ENCODE results near the gene KLHDC7B. TPM values are rescaled to one million over a fixed set of nuclear protein-coding genes. Genes with fewer than 3 reads are reported as not detected.

Gene KLHDC7B
- total RNA-seq, 1 donor from 2014 or later: 0.07 TPM

DNA sequence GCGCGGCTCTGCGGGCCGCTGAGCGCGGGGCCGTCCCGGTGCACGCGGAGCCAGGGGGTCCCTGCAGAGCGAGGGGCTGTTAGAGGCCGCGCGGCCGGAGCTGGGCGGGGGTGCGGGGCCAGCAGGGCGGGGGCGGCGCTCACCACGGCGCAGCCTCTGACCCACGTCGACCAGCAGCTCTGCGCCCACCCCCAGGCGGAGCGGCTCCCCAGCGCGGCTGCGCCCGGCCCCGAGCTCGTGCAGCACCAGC, 19.9 kb upstream of the KLHDC7B start:
- Mint-ChIP-seq H3K27ac (no peak overlapping the region), H3K4me3 (peak overlapping the region; percentile 80), H3K27me3 (ENCODE audit: low read depth) (peaks cover 23% of the 10 kb centered on the region), H3K36me3 (no peaks in the 10 kb centered on the region), H3K4me1 (peaks cover 14% of the 10 kb centered on the region), H3K9me3 (no peaks in the 10 kb centered on the region)
- TF ChIP-seq, protein P1, sequence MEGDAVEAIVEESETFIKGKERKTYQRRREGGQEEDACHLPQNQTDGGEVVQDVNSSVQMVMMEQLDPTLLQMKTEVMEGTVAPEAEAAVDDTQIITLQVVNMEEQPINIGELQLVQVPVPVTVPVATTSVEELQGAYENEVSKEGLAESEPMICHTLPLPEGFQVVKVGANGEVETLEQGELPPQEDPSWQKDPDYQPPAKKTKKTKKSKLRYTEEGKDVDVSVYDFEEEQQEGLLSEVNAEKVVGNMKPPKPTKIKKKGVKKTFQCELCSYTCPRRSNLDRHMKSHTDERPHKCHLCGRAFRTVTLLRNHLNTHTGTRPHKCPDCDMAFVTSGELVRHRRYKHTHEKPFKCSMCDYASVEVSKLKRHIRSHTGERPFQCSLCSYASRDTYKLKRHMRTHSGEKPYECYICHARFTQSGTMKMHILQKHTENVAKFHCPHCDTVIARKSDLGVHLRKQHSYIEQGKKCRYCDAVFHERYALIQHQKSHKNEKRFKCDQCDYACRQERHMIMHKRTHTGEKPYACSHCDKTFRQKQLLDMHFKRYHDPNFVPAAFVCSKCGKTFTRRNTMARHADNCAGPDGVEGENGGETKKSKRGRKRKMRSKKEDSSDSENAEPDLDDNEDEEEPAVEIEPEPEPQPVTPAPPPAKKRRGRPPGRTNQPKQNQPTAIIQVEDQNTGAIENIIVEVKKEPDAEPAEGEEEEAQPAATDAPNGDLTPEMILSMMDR (IDR thresholded peaks at IDR 0.05; ENCODE audit: unreplicated experiment): no peak
- no peak for DNase-seq (ENCODE audit: low spot score in 2 of 2, unreplicated experiment in 2 of 2)

DNA sequence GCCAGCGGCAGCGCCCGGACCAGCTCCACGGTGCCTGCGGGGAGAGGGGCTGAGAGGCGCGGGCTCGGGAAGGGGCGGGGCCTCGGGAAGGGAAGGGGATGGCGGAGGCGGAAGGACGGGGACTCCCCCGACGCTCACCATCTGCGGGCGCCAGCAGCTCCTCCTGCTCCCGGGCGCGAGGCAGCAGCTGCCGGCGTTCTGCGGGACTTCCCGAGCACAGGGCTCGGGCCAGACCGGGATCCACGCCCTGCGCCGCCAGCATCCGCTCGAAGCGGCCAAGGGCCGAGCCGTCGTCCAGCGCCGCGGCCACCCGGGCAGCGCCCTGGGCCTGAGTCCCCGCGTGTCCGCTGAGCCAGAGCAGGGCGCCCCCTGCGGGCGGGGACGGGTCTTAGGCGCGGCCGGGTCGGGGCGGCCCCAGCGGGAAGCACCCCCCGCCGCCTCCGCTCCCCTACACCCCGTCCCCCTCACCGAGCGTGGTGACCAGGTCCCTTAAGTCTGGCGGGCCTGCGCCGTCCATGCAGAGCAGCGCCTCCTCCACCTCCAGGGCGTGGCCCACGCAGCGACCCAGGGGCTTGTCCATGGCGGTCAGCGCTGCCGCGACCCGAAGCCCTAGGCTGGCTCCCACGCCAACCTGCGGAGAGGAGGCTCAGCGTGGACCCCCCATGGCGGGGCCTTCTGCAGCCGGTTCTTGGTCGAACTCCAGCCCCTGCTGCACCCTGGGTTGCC, 19.4 kb upstream of the KLHDC7B start:
- no peak overlapping the region for H3K27ac Mint-ChIP-seq
- TF ChIP-seq, protein P1 (IDR thresholded peaks at IDR 0.05; ENCODE audit: unreplicated experiment): peak; percentile 52
- peak overlapping the region; percentile 62 for H3K4me3 Mint-ChIP-seq
- H3K27me3 Mint-ChIP-seq (ENCODE audit: low read depth): peaks cover 28% of the 10 kb centered on the region
- H3K4me1 Mint-ChIP-seq: peaks cover 16% of the 10 kb centered on the region
- no peaks in the 10 kb centered on the region for H3K9me3 Mint-ChIP-seq
- H3K36me3 Mint-ChIP-seq: no peaks in the 10 kb centered on the region
- DNase-seq (ENCODE audit: low spot score in 2 of 2, unreplicated experiment in 2 of 2): peak; percentile 70 to 87

- TF ChIP-seq, protein P1 (IDR thresholded peaks at IDR 0.05; ENCODE audit: unreplicated experiment): no peak
- Mint-ChIP-seq H3K4me1 (peaks cover 16% of the 10 kb centered on the region), H3K4me3 (peak overlapping the region; percentile 62), H3K27ac (peak overlapping the region; percentile 67), H3K27me3 (ENCODE audit: low read depth) (peaks cover 30% of the 10 kb centered on the region), H3K9me3 (no peaks in the 10 kb centered on the region), H3K36me3 (no peaks in the 10 kb centered on the region)
- DNase-seq (ENCODE audit: low spot score in 2 of 2, unreplicated experiment in 2 of 2): no peak
Measured at GRCh38 chr22:50526834-50527801, 18.6 kb upstream of the KLHDC7B start.

DNA sequence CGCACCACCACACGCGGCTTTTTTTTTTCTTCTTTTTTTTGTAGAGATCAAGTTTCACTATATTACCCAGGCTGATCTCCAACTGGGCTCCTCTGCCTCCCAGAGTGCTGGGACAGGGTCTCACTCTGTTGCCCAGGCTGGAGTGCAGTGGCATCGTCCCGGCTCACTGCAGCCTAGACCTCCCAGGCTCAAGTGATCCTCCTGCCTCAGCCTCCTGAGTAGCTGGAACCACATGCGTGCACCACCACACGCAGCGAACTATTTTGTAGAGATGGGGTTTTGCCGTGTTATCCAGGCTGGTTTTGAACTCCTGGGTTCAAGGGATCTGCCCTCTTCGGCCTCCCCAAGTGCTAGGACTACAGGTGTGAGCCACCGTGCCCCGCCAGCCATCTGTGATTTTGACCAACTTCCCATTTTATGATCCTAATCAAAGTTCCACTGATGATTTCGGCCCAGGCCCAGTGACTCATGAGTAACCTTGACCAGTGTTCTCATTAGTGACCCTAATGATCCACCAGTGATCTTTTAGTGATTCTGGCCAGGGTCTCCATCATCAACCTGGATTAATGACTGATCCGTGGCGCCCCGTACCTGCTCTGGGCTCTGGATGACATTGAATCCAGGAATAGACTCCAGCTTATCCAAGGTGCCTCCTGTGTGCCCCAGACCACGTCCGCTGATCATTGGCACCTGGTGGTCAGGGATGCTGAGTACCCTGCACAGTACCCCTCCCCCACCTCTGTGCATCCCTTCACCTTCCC, 17.6 kb upstream of the KLHDC7B start:
- H3K27ac Mint-ChIP-seq: no peak overlapping the region
- H3K4me1 Mint-ChIP-seq: peaks cover 23% of the 10 kb centered on the region
- peak overlapping the region; percentile 62 for H3K4me3 Mint-ChIP-seq
- no peaks in the 10 kb centered on the region for H3K9me3 Mint-ChIP-seq
- TF ChIP-seq, protein P1 (IDR thresholded peaks at IDR 0.05; ENCODE audit: unreplicated experiment): no peak
- peaks cover 35% of the 10 kb centered on the region for H3K27me3 Mint-ChIP-seq (ENCODE audit: low read depth)
- no peak for DNase-seq (ENCODE audit: low spot score in 2 of 2, unreplicated experiment in 2 of 2)
- H3K36me3 Mint-ChIP-seq: no peaks in the 10 kb centered on the region

DNA sequence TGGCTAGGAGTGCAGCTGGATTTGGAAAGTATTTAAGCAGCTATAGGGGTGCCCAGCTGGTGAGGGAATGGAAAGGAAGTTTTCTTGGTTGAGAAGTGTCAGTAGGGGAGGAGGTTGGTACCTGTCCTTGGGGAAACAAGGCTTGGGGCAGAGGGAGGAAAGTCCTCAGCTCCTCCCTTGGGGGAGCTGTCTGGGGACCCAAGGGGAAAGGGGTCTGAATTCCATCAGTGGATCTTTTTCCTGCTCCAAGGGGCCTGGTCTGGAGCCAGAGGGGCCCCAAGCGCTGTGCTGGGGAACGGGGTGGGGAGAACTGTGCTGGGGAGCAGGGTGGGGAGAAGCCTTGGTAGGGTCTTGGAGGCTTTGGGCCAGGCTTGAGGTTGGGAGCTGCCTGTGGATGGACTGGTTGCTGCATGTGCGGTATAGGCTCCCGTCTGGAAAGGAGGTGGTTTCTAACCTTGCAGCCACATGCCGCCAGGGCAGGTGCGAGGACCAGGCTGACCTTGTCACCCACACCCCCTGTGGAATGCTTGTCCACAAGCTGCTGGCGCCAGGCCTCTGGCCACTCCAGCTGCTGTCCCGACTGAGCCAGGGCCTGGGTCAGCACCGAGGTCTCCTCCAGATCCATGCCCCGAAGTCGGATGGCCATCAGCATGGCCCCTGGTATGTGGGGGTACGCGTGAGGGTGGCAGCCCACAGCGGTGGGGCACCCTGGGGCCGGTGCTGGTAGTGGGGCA, 16.9 kb upstream of the KLHDC7B start:
- TF ChIP-seq, protein P1 (IDR thresholded peaks at IDR 0.05; ENCODE audit: unreplicated experiment): no peak
- Mint-ChIP-seq H3K4me1 (peaks cover 30% of the 10 kb centered on the region), H3K4me3 (peak overlapping the region; percentile 62), H3K27ac (no peak overlapping the region), H3K9me3 (no peaks in the 10 kb centered on the region), H3K36me3 (no peaks in the 10 kb centered on the region), H3K27me3 (ENCODE audit: low read depth) (peaks cover 38% of the 10 kb centered on the region)
- no peak for DNase-seq (ENCODE audit: low spot score in 2 of 2, unreplicated experiment in 2 of 2)

Measured in mesothelial cell of epicardium (in vitro differentiated cells).